GM12872 (cell line): ENCODE results near the gene SSR1.

Experiments used
- CTCF ChIP-seq: IDR thresholded peaks from 3 replicates; pipeline ENCODE4 v1.5.1; 2011; ENCODE audit warnings: low read depth, mild to moderate bottlenecking, low read length, moderate library complexity; ENCODE audit not compliant: insufficient read depth

Gene SSR1

GRCh38 chr6:7273709-7274108, 39.3 kb downstream of the SSR1 start:
- no peak for TF ChIP-seq CTCF

- TF ChIP-seq CTCF: no peak
These were observed 41.8 kb downstream of the SSR1 start for GRCh38 chr6:7271205-7271534.

GRCh38 chr6:7270320-7271204, 42.4 kb downstream of the SSR1 start:
- TF ChIP-seq CTCF: no peak

GRCh38 chr6:7269816-7270215, 43.2 kb downstream of the SSR1 start:
- TF ChIP-seq CTCF: no peak

GRCh38 chr6:7268816-7269555, 44.0 kb downstream of the SSR1 start:
- no peak for TF ChIP-seq CTCF

GRCh38 chr6:7268362-7268761, 44.6 kb downstream of the SSR1 start:
- TF ChIP-seq CTCF: no peak

GRCh38 chr6:7267466-7268091, 45.4 kb downstream of the SSR1 start:
- no peak for TF ChIP-seq CTCF
